DMS79 (cell line): ENCODE data around the gene AFTPH.

Source experiments
- DNase-seq: peaks from one replicate; lab custom pipeline; 2025; lab: John Stamatoyannopoulos, UW

The AFTPH gene

DNA sequence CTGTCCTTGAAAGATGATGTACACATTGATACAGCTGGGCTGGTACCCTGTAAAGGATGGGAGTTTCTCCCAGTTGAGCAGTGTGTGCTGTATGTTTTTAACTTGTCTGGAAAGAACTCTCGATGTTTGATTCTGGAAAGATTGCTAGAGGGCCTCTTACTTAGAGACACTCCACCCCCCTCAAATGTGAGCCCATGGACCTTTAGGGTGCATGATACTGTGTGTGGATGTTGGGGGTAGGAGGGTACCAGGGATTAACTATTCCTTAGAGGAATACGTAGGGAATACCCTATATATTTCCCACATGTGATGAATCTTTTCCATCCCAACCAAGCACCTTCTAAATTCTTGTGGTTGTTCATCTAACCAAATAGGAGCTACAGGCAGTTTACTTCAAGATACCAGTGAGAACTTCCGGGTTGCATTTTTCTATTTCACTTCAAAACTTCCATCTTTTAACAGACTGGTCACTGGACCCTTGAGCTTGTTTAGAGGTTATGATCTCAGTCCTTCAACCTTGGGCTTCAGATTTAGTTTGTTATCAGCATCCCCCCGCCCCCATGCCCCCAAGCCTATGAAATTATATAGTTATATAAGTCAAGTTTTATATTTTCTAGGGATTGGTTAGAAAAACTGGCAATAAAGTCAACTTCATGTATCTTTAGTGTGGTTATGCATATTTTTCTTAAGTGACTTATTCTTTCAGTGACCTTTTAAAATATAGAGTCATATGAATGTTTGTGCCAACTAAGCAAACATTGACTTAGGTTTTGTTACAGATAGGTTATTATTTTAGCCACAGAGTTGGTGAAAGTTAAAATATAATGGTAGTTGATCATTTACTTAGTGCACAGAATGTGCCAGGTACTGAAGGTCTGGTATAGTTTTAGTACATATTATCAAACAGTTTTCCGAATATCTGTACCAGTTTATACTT, 18.2 kb downstream of the AFTPH start:
- no peak for DNase-seq

DNA sequence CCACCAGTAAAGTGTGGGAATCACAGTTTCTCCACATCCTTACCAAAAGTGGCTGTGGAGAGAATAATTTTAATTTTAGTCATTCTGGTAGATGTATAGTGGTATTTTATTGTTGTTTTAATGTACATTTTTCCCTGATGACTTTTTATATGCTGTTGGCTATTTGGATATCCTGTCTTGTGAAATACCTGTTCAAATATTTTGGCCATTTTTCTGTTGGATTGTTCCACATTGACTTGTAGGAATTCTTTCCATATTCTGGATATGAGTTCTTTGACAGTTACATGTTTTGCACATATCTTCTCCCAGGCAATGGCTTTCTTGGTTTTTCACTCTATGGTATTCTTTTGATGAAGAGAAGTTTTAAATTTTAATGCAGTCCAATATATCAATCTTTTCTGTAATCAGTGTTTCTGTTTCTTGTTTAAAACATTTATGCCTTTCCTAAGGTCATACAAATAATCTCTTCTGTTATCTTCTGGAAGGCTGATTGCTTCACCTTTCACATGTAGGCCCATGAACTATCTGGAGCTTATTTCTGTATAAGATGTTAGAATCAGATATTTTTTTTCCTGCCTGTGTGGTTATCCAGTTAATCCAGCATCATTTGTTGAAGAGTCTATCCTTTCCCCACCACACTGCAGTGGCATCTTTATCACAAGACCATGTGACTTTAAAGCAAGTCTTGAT, 19.0 kb downstream of the AFTPH start:
- DNase-seq: no peak

DNA sequence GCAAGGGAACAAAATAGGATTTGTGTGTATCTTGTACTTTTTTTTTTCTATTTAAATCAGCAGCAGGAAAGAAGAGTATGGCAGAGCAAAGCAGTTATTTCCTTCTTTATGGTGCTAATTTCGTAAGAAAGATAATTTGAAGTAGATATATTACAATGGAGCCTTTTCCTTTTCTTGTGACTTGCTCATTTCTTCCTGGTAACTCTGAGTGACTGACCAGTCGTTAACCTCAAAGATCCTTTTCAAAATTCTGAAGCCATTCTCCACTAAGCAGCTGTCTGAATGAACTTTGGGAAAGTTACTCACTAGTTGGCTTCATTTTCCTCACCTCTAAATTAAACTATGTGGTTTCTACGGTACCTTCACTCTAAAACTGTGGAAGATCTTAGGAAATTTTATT, 24.6 kb downstream of the AFTPH start:
- DNase-seq: no peak

DNA sequence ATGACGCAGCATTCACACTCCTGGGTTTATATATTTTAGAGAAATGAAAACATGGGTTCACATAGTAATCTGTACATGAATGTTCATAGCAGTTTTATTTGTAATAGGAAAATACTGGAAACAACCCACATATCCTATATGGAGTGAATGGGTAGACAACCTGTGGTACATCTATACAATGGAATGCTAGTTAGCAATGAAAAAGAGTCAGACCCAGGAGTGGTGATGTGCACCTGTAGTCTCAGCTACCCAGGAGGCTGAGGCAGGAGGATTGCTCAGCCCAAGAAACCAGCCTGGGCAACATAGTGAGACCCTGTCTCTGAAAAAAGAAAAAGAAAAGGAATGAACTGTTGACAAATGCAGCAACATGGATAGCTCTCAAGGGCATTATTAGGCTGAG, 25.9 kb downstream of the AFTPH start:
- no peak for DNase-seq

DNA sequence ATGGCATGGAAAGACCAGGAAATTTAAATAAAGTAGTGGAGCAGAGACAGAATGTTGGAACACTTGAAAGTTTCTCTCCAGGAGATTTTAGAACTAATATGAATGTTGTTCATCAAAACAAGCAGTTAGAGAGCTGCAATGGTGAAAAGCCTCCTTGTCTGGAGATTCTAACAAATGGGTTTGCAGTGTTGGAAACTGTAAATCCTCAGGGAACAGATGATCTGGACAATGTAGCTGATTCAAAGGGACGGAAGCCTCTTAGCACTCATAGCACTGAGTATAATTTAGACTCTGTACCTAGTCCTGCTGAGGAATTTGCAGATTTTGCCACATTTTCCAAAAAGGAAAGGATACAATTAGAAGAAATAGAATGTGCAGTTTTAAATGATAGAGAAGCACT, 27.7 kb downstream of the AFTPH start:
- no peak for DNase-seq

DNA sequence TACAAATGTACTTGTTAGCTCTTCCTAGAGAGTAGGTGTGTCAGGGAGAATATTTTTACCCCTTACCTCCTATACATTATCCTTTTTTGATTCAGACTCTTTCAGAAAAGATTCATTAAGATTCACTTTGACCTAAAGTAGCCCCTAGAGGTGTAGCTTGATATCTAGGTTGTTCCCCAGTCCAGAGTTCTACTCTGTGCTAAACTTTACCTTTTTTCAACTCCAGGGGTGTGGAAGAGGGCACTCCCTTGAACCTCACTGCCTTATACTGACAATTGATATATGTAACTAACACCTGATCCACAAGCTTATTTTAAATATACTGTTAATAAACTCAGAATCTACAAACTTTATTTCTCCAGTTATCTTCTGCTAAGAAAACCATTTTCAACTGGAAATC, 30.0 kb downstream of the AFTPH start:
- no peak for DNase-seq

DNA sequence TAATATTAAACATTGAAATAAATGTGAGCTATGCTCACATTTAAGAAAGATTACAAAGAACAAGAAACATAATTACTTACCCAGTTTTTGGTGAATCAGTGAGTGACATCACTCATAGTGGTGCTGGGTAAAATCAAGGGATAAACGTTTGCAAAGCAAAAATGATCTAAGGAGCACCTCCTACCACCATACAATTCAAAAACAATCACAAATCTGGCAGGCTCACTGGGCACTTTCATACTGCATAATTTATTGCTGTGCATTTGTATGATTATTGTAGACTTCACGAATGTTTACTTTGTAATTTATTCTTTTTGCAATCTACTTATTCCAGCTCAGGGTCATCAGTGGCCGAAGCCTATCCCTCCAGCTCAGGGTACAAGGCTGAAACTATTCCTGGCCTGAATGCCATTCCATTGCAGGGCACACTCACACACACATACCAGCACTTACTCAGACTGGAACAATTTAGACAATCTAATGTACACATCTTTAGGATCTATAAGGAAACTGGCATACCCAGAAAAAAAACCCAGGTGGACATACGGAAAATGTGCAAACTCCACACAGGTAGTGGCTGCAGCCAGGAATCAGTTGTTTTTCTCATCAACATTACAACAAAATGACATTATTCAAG, 34.4 kb downstream of the AFTPH start:
- no peak for DNase-seq

DNA sequence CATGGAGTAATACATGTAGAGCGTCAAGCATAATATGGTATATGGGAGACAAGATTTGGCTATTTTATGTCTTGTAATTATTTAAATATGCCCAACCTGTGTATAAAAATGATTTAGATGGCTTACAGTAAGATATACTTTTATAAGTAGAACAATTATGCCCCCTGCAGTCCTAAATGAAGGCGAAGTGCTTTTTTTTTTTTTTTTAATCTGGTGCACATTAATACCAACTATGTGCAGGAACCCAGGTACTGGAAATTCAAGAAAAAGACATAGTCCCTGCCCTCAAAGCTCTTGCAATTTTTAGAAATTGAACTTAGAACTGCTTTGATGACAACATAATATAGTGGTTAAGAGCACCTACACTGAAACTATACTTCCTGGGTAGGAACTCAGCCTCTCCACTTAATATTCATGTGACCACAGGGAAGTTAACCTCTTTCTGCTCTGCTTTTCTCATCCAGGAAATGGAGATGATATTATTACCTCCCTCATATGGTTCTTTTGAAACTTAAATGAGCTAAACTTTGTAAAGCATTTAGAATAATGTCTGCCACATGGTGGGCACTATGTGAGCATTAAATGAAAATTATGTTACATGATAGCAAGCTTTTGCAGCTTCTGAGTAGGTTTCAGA, 38.1 kb downstream of the AFTPH start:
- no peak for DNase-seq

DNA sequence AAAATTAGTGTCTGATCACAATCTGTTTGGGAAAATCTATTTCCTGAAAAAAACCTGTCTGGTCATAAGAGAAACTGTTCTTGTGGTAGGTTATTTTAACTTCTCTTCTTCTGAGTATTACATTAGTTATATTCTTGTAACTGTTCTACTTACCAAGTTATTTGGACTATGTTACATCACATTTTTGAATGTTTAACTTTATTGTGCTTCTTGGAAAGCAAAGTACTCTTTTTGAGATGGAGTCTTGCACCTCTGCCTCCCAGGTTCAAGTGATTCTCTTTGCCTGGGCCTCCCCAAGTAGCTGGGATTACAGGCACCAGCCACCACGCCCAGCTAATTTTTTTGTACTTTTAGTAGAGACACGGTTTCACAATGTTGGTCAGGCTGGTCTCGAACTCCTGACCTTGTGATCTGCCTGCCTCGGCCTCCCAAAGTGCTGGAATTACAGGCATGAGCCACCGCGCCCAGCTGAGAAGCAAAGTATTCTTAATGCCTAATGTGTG, 39.4 kb downstream of the AFTPH start:
- no peak for DNase-seq

DNA sequence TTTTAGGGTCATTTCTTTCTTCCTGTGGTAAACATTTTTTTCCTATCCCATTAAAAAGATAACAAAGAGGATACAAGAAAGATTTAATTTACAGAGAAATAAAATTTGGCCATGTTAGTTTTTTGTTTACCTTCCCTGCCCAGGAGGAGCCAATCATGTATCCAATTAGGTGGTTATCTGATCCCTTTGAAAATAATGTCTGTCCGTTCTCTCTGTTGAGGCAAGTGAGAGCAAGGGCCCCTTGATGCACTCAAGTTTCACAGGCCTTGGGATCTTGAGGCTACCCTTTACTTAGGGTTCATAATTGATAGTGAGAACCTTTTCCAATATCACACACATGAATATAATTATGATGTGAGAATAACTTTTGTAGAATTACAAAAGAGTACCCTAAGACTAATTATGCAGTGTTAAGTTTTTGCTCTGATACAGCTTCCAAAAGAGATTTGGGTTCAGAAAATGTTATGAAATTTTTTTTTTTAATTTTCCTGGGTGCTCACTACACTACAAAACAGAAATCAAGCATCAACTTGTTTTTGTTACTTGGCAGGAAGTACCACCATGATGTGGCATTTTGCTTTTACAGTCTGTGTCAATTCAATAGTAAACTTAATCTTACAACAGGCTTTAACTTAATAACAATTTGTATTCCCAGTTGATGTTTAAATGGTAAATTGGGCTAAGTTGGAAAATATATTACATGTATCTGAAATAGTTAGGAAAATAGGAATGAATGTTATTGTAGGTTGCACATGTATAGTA, 42.0 kb downstream of the AFTPH start:
- no peak for DNase-seq

DNA sequence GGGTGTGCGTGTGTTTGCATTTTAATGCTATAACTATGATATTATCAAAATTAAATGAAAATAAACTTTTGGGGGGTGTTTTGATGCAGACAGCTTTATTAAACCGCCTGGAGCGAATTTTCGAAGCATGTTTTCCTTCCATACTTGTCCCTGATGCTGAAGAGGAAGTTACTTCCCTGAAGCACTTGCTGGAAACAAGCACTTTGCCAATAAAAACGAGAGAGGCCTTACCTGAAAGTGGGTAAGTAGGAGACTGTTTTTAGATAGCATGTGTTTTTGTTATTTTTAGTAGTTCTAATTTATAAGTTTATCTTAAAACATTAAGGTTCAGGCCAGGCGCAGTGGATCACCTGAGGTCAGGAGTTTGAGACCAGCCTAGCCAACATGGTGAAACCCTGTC, 43.3 kb downstream of the AFTPH start:
- DNase-seq: no peak

DNA sequence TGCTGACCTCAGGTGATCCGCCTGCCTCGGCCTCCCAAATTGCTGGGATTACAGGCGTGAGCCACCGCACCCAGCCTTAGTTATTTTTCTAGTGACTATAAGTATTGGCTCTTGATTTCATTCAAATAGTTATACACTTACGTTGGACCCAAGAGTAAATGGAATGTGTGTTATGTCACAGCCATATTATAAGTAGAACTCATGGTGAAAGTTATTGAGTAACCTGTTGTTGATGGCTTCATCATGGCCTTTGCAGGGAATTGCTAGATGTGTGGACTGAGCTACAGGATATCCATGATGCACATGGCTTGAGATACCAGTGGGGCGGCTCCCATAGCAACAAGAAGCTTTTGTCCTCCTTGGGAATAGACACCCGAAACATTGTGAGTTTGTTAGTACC, 44.7 kb downstream of the AFTPH start:
- DNase-seq: no peak

DNA sequence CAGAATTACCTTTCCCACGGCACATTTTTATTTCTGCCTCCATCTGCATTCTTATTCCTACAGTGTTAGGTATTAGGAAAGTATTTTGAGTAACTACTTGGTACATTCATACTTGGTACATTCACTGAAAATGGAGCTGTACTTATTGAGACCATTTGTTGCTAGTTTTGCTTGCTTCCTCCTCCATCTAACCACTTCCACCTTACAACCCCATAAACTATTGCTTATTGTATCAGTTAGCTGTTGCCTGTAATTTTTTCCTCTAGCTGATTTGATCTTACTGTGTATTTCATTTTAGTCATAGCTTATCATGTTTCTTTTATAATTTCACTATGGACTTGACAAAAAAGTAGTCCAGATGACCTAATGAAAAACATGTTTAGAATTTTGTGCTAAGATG, 50.7 kb downstream of the AFTPH start:
- DNase-seq: no peak

DNA sequence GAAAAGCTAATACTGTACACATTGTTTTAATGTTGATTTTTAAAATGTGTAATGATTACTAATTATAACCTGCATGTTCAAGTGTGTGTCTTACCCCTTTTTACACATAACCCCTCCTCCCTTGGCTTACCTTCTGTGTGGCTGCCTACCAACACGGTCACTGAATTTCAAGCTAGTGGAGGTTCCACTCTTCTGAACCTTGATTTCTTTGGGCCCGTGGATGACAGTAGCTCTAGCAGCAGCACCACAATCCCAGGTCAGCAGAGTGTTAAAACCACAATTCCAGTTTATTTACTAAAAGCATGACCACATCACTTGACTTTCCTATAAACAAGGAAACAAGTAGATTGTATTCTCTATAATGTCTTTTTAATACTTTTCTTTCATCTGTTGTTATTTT, 56.9 kb downstream of the AFTPH start:
- DNase-seq: no peak

DNA sequence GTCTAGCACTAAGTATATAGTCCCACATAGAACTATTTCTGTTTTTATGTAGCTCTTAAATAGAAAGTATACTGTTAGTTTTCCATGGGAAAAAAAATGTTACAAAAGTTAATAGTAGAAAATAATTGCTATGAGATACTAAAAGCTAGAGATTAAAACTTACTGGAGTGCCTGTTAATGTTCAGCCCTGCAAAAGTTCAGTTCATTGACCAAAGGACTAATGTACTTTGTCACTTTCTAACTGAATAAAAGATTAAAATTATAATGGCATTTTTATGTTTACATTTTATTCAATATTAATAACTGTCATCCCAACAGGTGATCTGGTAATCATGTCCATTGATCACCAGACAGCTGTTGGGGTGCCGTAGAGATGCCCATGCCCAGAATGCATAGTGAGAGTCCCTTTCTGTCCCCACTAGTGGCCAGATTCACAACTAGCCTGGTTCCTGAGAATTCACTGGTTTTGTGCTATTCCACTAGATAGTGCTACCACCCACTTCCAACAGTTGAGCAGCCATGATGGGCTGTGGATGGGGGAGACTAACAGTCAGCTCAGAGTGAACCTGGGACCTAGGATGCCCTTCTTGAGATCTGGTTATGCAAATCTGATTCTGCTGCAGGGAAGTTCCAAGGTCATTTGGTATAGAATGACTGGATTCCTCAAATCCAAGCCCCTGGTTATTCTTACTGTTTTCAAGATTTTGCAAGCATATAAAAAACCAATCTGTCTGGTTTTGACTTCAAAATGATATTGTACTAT, 57.8 kb downstream of the AFTPH start:
- no peak for DNase-seq

DNA sequence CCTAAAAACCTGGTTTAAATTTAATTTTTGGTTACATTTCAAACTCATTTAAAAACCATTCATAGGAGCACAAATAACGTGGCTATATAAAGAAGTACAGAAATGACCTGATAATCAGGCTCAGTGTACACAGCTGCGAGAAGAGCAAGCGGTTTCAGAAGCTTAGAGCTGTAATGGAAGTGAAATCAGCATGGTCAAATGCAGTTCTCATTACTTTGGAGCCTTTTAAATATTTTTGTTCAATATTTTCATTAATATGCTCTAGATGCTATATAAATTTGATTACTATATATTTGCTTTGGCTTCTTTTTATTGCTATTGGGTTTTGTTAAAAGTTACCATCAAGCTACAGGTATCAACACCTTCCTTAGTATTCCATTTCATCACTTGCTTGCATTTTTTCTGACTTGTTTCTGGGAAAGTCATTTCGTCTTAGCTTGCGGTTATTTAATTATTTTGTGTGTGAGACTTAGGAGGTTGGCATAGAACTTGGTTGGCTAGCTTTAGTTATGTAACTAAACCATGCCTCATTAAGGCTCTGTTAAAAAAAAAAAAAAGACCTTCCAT, 58.7 kb downstream of the AFTPH start:
- DNase-seq: no peak

DNA sequence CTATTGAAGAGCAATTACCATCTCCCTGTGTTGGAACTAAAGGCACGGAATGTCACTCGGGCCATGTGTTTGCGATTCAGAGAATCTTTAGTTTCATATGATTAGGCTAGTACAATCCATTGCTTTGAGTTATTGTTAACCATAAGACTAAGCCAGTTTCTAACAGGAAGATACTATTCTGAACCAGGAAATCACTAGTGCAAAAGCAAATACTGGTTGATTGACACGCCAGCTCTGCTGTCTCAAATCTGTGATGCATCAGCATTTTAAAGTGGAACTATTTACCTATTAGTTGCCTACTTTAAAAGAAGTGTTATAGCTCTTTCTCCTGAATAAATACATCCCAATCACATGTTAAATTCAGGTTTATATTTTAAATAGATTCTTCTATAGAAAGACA, 61.9 kb downstream of the AFTPH start:
- no peak for DNase-seq

DNA sequence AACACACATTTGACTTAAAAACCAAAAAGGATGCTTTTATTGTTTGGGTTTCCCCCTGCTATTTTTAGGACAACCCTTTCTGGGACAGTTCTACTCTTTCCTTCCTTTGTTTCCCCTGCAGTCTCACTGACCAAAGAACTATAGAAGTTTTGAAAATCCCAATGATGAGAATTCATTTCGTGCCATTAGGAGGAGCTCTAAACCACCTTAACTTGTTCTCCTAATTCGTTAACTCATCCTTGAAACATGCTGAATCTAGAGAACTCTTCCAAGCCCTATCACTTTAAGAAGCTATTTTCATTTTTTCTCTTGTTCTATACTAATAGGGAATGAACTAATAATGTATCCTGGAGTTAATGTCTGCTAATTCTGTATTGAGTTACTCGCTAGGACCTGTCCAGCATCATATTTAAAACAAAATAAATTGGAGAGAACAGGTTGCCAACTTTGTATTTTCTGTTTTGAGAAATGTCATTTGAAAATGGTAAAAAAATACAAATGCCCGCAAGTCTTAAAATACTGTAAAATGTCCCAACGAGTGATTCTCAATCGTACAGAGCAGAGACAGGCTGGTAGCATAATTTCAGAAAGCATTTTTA, 62.9 kb downstream of the AFTPH start:
- peak; percentile 17 for DNase-seq

DNA sequence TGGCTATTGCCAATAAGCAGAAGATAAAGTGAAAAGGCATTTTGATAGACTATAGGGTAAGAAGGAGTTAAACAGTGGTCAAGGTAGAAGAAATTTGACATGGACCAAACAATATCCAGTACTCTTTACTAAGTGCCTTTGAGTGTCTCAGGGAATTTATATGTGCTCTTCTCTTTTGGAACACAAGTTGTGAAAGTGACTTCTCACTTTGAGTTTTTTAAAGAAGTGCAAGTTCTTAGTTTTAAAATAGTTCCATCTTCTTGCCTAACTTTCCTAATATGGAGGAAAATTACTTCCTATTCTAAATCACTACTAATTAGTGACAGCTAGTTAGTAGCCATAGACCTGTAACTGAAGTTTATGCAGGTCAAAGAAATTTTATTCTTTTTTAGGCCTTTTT, 63.4 kb downstream of the AFTPH start:
- DNase-seq: no peak

DNA sequence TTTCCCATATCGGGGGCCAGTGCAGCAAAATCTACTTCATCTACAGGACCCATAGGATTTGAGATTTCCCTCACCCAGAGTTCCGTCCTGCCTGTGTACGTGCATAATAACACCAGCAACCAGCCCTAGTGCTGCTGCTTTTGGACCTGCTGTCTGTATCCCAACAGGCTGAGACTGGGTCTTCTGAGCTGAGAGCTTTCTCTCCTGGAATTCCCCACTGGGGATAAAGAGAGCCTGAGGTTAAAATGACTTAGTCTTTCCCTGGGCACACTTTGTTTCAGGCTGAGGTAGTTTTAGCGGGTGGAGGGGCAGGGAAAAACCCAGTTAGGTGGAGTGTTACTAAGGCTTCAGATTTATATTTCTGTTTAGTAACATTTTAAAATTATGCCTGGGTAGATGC, 67.1 kb downstream of the AFTPH start:
- DNase-seq: no peak
